Epithelial cell of esophagus (primary cell): Measurements from ENCODE around the gene PPIL6.

Experiments used
- DNase-seq: peaks from one replicate; pipeline ENCODE4 v3.0.0; 2010; ENCODE audit warnings: low read depth
- H3K4me3 ChIP-seq: 2 replicates; pipeline ENCODE4 v1.5.1; 2011; ENCODE audit warnings: mild to moderate bottlenecking, low read length, control low read depth
- TF ChIP-seq, protein P1 (sequence below): IDR thresholded peaks from 2 replicates; pipeline ENCODE4 v1.5.1; 2011; ENCODE audit warnings: low read depth, mild to moderate bottlenecking, low read length, control low read depth, inconsistent platforms; ENCODE audit not compliant: insufficient read depth; ENCODE audit errors: missing control alignments

PPIL6 gene

DNA sequence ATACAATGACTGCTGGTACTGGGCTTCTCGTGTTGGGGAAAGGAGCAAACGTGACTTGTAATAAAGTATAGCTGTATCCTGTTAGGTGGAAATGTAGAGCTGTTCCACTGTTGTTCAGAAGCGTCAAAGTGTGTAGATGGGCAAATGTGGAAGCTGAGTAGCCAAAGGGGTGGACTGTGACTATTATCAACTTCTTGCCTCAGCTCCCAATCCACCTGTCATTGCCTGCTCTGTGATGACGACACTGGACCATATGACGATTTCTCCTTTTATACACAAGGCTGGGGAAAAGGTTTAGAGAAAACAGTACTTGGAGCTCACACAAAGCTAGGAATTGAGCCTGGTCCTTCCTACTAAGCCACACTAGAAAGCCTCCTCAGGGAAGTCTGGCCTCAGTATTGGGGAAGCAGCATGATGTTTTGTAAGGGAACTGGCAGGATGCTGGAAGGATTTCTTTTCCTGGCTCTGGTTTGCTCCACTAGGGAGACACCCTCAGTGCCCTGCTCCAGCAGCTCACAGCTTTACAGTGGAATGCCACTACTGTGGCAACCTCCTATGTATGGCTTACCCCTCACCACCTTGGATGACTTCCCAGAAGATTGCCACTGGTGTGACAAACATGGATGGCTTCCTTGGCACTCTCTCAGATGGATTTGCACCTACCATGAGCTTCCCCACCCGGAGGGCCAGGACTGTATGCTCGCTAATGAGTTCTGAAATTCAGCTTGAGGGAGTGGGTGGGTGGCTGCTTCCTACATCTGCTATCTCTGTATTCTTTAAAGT is 78.1 kb downstream of the PPIL6 start:
- TF ChIP-seq, protein P1, sequence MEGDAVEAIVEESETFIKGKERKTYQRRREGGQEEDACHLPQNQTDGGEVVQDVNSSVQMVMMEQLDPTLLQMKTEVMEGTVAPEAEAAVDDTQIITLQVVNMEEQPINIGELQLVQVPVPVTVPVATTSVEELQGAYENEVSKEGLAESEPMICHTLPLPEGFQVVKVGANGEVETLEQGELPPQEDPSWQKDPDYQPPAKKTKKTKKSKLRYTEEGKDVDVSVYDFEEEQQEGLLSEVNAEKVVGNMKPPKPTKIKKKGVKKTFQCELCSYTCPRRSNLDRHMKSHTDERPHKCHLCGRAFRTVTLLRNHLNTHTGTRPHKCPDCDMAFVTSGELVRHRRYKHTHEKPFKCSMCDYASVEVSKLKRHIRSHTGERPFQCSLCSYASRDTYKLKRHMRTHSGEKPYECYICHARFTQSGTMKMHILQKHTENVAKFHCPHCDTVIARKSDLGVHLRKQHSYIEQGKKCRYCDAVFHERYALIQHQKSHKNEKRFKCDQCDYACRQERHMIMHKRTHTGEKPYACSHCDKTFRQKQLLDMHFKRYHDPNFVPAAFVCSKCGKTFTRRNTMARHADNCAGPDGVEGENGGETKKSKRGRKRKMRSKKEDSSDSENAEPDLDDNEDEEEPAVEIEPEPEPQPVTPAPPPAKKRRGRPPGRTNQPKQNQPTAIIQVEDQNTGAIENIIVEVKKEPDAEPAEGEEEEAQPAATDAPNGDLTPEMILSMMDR, result no peak
- no peak for DNase-seq
- H3K4me3 ChIP-seq, result no peak overlapping the region

DNA sequence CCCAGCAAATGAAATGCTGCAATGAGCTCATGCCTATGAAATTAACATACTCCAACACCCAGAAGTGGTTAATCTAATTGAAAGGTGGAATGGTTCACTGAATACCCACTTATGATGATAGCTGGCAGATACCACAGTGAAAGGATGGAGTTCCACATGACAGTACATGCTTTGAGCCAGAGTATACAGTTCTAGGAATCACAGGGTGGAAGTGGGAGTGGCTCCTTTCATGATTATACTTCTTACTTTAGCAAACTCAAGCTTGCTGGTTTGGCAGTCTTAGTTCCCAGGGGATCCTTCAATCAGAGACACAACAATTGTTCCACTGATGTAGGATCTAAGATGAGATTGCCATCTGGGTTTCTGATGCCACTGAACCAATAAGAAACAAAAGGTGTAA is 79.6 kb downstream of the PPIL6 start:
- no peak overlapping the region for H3K4me3 ChIP-seq
- TF ChIP-seq, protein P1, result no peak
- no peak for DNase-seq

DNA sequence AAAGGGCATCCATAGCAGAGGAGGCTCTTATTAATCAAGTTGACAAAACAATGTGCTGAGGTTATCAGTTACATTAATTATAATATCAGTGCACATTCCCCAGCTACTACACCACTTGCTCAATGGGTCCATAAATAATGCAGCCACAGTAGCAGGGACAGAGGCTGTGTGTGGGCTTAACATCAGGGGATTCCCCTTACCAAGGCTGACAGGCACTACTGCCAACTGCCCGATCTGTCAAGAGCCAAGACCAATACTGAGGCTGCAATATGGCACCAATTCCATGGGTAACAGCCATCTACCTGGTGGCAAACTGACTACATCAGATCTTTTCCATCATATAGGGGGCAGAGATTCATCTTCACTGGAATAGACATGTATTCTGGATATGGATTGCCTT is 80.1 kb downstream of the PPIL6 start:
- DNase-seq, result no peak
- TF ChIP-seq, protein P1, result no peak
- H3K4me3 ChIP-seq, result no peak overlapping the region

DNA sequence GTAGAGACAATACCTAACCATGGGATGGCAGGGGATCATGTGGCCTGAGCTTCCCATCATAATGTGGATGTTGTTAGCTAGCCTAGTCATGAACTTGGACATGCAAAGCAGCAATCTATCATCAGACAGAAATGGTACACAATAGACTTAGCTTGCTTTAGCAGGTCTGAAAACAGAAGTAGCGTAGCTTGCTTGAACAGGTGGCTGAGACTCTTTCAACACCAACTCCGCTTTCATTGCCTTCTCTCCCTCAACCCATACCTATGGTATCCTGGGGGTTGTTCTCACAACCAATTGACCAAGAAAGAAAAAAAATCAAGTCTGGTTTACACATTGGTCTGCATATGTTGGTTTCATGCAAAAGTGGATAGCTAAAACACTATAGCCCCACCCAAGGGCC is 81.2 kb downstream of the PPIL6 start:
- TF ChIP-seq, protein P1, result no peak
- no peak overlapping the region for H3K4me3 ChIP-seq
- DNase-seq, result no peak

DNA sequence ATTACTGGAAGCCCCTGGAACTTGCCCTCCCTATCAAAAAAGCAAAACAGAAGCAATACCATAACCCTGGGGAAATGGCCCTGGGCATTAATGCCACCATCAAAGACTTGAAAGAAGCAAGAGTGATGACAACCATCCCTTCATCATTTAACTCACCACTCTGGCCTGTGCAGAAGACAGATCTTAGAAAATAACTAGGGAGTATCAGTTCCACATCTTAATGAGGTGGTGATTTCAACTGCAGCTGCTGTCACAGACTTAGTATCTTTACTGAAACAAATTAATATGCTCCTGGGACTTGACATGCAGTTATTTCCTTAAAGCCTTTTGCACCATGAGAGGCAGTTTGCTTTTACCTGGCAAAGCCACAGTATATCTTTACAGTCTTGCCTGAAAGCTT is 82.2 kb downstream of the PPIL6 start:
- DNase-seq, result no peak
- TF ChIP-seq, protein P1, result no peak
- no peak overlapping the region for H3K4me3 ChIP-seq

DNA sequence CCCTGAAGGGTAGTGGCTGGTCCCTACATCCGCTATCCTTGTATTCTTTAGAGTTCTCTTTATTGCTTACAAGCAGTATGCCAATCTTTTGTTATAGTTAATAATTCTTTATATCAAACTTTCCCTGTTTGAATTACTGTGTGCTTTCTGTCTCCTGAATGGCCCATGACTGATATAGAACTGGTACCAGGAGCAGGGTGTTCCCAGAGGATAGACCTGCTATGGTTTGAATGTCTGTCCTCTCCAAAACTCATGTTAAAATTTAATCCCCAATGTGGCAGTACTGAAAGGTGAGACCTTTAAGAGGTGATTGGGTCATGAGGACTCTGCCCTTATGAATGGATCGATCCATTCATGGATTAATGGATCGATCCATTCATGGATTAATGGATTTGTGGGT is 84.2 kb downstream of the PPIL6 start:
- TF ChIP-seq, protein P1, result no peak
- DNase-seq, result no peak

More for the DNA sequence above, 84.2 kb downstream of the PPIL6 start:
- H3K4me3 ChIP-seq, result no peak overlapping the region
